ENCODE data around the gene CRAMP1. TPM values are rescaled to one million over a fixed set of nuclear protein-coding genes. Genes with fewer than 3 reads are reported as not detected.

CRAMP1 gene
- total RNA-seq, 4 donors from 2014 or later, result 15.7 to 39.3 (median 26.1) TPM

GRCh38 chr16:1670866-1671265 lies 58.7 kb downstream of the CRAMP1 start:
- H3K36me3 ChIP-seq, result peaks cover 100% of the 10 kb centered on the region
- 93% methylated on average over 6 of the region's 7 CpGs for WGBS
- TF ChIP-seq POLR2AphosphoS5 (IDR thresholded peaks at IDR 0.05) (no peak), POLR2A (IDR thresholded peaks at IDR 0.05) (no peak), EP300 (IDR thresholded peaks at IDR 0.05) (no peak)
- TF ChIP-seq, protein P1, sequence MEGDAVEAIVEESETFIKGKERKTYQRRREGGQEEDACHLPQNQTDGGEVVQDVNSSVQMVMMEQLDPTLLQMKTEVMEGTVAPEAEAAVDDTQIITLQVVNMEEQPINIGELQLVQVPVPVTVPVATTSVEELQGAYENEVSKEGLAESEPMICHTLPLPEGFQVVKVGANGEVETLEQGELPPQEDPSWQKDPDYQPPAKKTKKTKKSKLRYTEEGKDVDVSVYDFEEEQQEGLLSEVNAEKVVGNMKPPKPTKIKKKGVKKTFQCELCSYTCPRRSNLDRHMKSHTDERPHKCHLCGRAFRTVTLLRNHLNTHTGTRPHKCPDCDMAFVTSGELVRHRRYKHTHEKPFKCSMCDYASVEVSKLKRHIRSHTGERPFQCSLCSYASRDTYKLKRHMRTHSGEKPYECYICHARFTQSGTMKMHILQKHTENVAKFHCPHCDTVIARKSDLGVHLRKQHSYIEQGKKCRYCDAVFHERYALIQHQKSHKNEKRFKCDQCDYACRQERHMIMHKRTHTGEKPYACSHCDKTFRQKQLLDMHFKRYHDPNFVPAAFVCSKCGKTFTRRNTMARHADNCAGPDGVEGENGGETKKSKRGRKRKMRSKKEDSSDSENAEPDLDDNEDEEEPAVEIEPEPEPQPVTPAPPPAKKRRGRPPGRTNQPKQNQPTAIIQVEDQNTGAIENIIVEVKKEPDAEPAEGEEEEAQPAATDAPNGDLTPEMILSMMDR (IDR thresholded peaks at IDR 0.05), result no peak
- no peak for DNase-seq (ENCODE audit: low spot score in 2 of 2)
- H3K4me1 ChIP-seq, result no peaks in the 10 kb centered on the region
- no peak overlapping the region for H3K4me3 ChIP-seq
- H3K9me3 ChIP-seq, result no peaks in the 10 kb centered on the region
- no peak overlapping the region for H3K27ac ChIP-seq
- no peaks in the 10 kb centered on the region for H3K27me3 ChIP-seq

DNA sequence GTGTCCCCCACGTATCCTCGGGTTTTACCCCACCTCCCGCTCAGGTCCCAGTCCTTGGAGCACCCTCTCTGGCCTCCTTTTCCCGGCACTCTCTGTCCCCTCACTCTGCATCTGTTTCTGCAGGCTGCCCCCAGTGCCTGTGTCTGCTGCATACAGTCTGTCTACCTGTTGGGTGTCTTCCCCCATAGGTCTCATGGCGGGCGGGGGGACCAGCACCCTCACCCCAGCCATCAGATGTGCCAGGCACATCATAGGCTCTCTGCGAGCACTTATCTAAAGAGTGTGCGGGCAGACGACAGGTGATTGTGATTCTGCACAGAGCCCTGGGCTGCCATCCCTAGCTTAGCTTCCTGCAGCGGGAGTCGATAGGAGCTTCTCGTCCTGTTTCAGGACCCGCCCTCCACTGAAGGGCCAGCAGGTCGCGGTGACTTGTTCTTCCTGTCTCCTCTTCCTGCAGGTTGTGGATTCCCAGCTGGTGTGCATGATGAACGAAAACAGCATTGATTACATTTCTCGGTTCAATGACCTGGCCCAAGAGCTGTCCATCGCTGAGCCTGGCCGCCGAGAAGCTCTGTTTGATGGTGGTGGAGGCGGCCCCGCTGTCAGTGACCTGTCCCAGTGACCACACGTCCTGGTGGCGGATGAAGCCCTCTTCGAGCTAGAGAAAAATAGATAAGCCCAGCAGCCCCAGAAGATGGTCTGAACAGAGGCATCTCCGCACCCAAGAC lies 61.4 kb downstream of the CRAMP1 start:
- Histone ChIP-seq H3K4me1 (peaks cover 6% of the 10 kb centered on the region), H3K27ac (no peak overlapping the region), H3K36me3 (peaks cover 75% of the 10 kb centered on the region), H3K9me3 (no peaks in the 10 kb centered on the region), H3K27me3 (no peaks in the 10 kb centered on the region), H3K4me3 (no peak overlapping the region)
- no peak for DNase-seq (ENCODE audit: low spot score in 2 of 2)
- TF ChIP-seq POLR2A (IDR thresholded peaks at IDR 0.05), result no peak
- TF ChIP-seq, protein P1 (IDR thresholded peaks at IDR 0.05), result no peak
- no peak for TF ChIP-seq EP300 (IDR thresholded peaks at IDR 0.05)
- no peak for TF ChIP-seq POLR2AphosphoS5 (IDR thresholded peaks at IDR 0.05)
- WGBS, result 86% methylated on average over 17 of the region's 26 CpGs

DNA sequence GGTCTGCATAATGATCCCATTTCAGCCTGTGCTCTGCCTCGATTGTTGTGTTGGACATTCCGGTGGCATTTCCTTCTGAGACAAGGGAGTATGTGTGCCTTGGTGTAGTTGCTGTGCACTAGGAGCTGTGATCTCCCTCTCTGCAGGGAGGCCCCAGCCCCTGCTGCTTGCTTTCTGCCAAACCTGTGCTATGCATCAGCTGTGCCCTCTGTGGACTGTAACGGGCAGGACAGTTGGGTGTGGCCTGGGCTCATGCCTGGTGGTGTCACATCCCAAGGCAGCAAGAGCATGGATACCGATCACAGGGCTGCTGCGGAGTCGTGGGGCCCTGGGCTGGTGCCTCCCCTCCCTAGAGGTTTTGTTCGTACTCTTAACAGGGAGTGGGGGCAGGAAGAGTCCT lies 62.1 kb downstream of the CRAMP1 start:
- Histone ChIP-seq H3K4me3 (no peak overlapping the region), H3K9me3 (no peaks in the 10 kb centered on the region), H3K4me1 (peaks cover 13% of the 10 kb centered on the region), H3K27ac (no peak overlapping the region), H3K27me3 (no peaks in the 10 kb centered on the region), H3K36me3 (peaks cover 68% of the 10 kb centered on the region)
- no CpG with 5 or more reads among the region's 7 CpGs for WGBS
- TF ChIP-seq, protein P1 (IDR thresholded peaks at IDR 0.05), result no peak
- no peak for TF ChIP-seq POLR2A (IDR thresholded peaks at IDR 0.05)
- no peak for DNase-seq (ENCODE audit: low spot score in 2 of 2)

- H3K36me3 ChIP-seq, result peaks cover 60% of the 10 kb centered on the region
- peaks cover 13% of the 10 kb centered on the region for H3K4me1 ChIP-seq
- H3K4me3 ChIP-seq, result no peak overlapping the region
- TF ChIP-seq POLR2AphosphoS5 (IDR thresholded peaks at IDR 0.05), result no peak
- no peak for TF ChIP-seq POLR2A (IDR thresholded peaks at IDR 0.05)
- TF ChIP-seq, protein P1 (IDR thresholded peaks at IDR 0.05), result no peak
- no peak for TF ChIP-seq EP300 (IDR thresholded peaks at IDR 0.05)
- H3K27ac ChIP-seq, result no peak overlapping the region
- no peaks in the 10 kb centered on the region for H3K9me3 ChIP-seq
- DNase-seq (ENCODE audit: low spot score in 2 of 2), result no peak
- 90% methylated on average over 19 of the region's 19 CpGs for WGBS
- H3K27me3 ChIP-seq, result no peaks in the 10 kb centered on the region
Observed at GRCh38 chr16:1674751-1675664, 62.8 kb downstream of the CRAMP1 start.

GRCh38 chr16:1676661-1677060 lies 64.5 kb downstream of the CRAMP1 start:
- H3K4me3 ChIP-seq, result no peak overlapping the region
- no peaks in the 10 kb centered on the region for H3K27me3 ChIP-seq

More at GRCh38 chr16:1676661-1677060, 64.5 kb downstream of the CRAMP1 start:
- TF ChIP-seq EP300 (IDR thresholded peaks at IDR 0.05) (no peak), POLR2A (IDR thresholded peaks at IDR 0.05) (no peak), POLR2AphosphoS5 (IDR thresholded peaks at IDR 0.05) (no peak)
- TF ChIP-seq, protein P1 (IDR thresholded peaks at IDR 0.05), result no peak
- Histone ChIP-seq H3K27ac (no peak overlapping the region), H3K36me3 (peaks cover 44% of the 10 kb centered on the region), H3K4me1 (peaks cover 21% of the 10 kb centered on the region), H3K9me3 (no peaks in the 10 kb centered on the region)
- 94% methylated on average over 12 of the region's 12 CpGs for WGBS
- DNase-seq (ENCODE audit: low spot score in 2 of 2), result no peak
